Measurements from ENCODE around the gene GLIPR1L2. TPM values are rescaled to one million over a fixed set of nuclear protein-coding genes. Genes with fewer than 3 reads are reported as not detected.

The GLIPR1L2 gene
- total RNA-seq, 2 donors from 2014 or later: 1.4 to 1.8 TPM

- Histone ChIP-seq H3K27ac (no peak overlapping the region), H3K27me3 (replicated peaks; ENCODE audit: insufficient read depth) (no peaks in the 10 kb centered on the region), H3K4me1 (replicated peaks) (no peaks in the 10 kb centered on the region), H3K36me3 (no peaks in the 10 kb centered on the region), H3K9me3 (no peaks in the 10 kb centered on the region), H3K4me3 (no peak overlapping the region)
- TF ChIP-seq POLR2AphosphoS5 (IDR thresholded peaks at IDR 0.05) (no peak), CTCF (IDR thresholded peaks at IDR 0.05) (no peak), POLR2A (IDR thresholded peaks at IDR 0.05) (no peak)
- 58% methylated on average over 3 of the region's 3 CpGs for WGBS
- intact Hi-C loops (cut with DNase I): no loop called here
- no peak for DNase-seq (ENCODE audit: low spot score)
Observed at GRCh38 chr12:75459755-75460154, 68.9 kb downstream of the GLIPR1L2 start.

GRCh38 chr12:75460204-75460603 is 69.3 kb downstream of the GLIPR1L2 start:
- Histone ChIP-seq H3K27ac (no peak overlapping the region), H3K4me1 (replicated peaks) (no peaks in the 10 kb centered on the region), H3K36me3 (no peaks in the 10 kb centered on the region), H3K9me3 (no peaks in the 10 kb centered on the region), H3K27me3 (replicated peaks; ENCODE audit: insufficient read depth) (no peaks in the 10 kb centered on the region), H3K4me3 (no peak overlapping the region)
- intact Hi-C loops (cut with DNase I): no loop called here
- DNase-seq (ENCODE audit: low spot score): no peak
- no peak for TF ChIP-seq POLR2AphosphoS5 (IDR thresholded peaks at IDR 0.05)
- TF ChIP-seq CTCF (IDR thresholded peaks at IDR 0.05): no peak
- no peak for TF ChIP-seq POLR2A (IDR thresholded peaks at IDR 0.05)

- DNase-seq (ENCODE audit: low spot score): no peak
- no peaks in the 10 kb centered on the region for H3K36me3 ChIP-seq
Observed at GRCh38 chr12:75471902-75472890, 81.3 kb downstream of the GLIPR1L2 start.

GRCh38 chr12:75474116-75474515 is 83.2 kb downstream of the GLIPR1L2 start:
- WGBS: 57% methylated on average over 2 of the region's 2 CpGs
- no peaks in the 10 kb centered on the region for H3K9me3 ChIP-seq
- H3K4me3 ChIP-seq: no peak overlapping the region
- H3K36me3 ChIP-seq: no peaks in the 10 kb centered on the region
- no peak overlapping the region for H3K27ac ChIP-seq
- intact Hi-C loops (cut with DNase I): no loop called here
- H3K27me3 ChIP-seq (replicated peaks; ENCODE audit: insufficient read depth): no peaks in the 10 kb centered on the region
- no peak for DNase-seq (ENCODE audit: low spot score)
- no peak for TF ChIP-seq POLR2A (IDR thresholded peaks at IDR 0.05)
- no peak for TF ChIP-seq POLR2AphosphoS5 (IDR thresholded peaks at IDR 0.05)
- TF ChIP-seq CTCF (IDR thresholded peaks at IDR 0.05): no peak
- H3K4me1 ChIP-seq (replicated peaks): no peaks in the 10 kb centered on the region

More at GRCh38 chr12:75471902-75472890, 81.3 kb downstream of the GLIPR1L2 start:
- no peak for TF ChIP-seq POLR2AphosphoS5 (IDR thresholded peaks at IDR 0.05)
- no peak for TF ChIP-seq CTCF (IDR thresholded peaks at IDR 0.05)
- TF ChIP-seq POLR2A (IDR thresholded peaks at IDR 0.05): no peak
- H3K27ac ChIP-seq: no peak overlapping the region
- 77% methylated on average over 6 of the region's 6 CpGs for WGBS
- H3K27me3 ChIP-seq (replicated peaks; ENCODE audit: insufficient read depth): no peaks in the 10 kb centered on the region
- intact Hi-C loops (cut with DNase I): no loop called here
- no peaks in the 10 kb centered on the region for H3K4me1 ChIP-seq (replicated peaks)
- no peak overlapping the region for H3K4me3 ChIP-seq
- no peaks in the 10 kb centered on the region for H3K9me3 ChIP-seq

GRCh38 chr12:75476071-75476470 is 85.2 kb downstream of the GLIPR1L2 start:
- 96% methylated on average over 1 of the region's 1 CpG for WGBS
- TF ChIP-seq POLR2AphosphoS5 (IDR thresholded peaks at IDR 0.05) (no peak), POLR2A (IDR thresholded peaks at IDR 0.05) (no peak), CTCF (IDR thresholded peaks at IDR 0.05) (no peak)
- Histone ChIP-seq H3K27ac (no peak overlapping the region), H3K4me3 (no peak overlapping the region), H3K4me1 (replicated peaks) (no peaks in the 10 kb centered on the region), H3K9me3 (no peaks in the 10 kb centered on the region), H3K27me3 (replicated peaks; ENCODE audit: insufficient read depth) (no peaks in the 10 kb centered on the region), H3K36me3 (no peaks in the 10 kb centered on the region)
- no peak for DNase-seq (ENCODE audit: low spot score)
- intact Hi-C loops (cut with DNase I): no loop called here
